Gastroesophageal sphincter (tissue), 3 donors: ENCODE data around the gene ING5.

Source experiments
- CTCF ChIP-seq, 4 experiments: fragments of 200-600 bp in 2 of 4; fragments of 450-650 bp in 2 of 4; sonication (generic) in 1 of 4; IDR thresholded peaks; one replicate each; pipeline ENCODE4 v1.5.1; 2017 to 2019; ENCODE audit warnings: antibody characterized with exemption in 4 of 4, mild to moderate bottlenecking in 2 of 4, moderate library complexity in 2 of 4
- POLR2A ChIP-seq, 2 donors: fragments of 450-650 bp; IDR thresholded peaks; one replicate each; pipeline ENCODE4 v1.6.1; 2017; ENCODE audit warnings: antibody characterized with exemption in 2 of 2, mild to moderate bottlenecking in 2 of 2, moderate library complexity in 1 of 2
- POLR2AphosphoS5 ChIP-seq: sonication (generic); formaldehyde crosslinking; IDR thresholded peaks from one replicate; pipeline ENCODE4 v1.6.1; 2017; ENCODE audit warnings: antibody characterized with exemption

- TF ChIP-seq CTCF (IDR thresholded peaks at IDR 0.05) (no peak), POLR2A (IDR thresholded peaks at IDR 0.05) (no peak), POLR2AphosphoS5 (no peak)
These were observed 24.4 kb upstream of the ING5 start for GRCh38 chr2:241677392-241677791.
